Measurements from ENCODE around the gene TXNDC16. TPM values are rescaled to one million over a fixed set of nuclear protein-coding genes. Genes with fewer than 3 reads are reported as not detected.

The TXNDC16 gene
- total and polyA plus RNA-seq, 9 of the 15 experiments (the other 6 are each of a cell fraction or from before 2014, with no cell fraction given) = 1.8 to 6.2 (median 4.9) TPM

DNA sequence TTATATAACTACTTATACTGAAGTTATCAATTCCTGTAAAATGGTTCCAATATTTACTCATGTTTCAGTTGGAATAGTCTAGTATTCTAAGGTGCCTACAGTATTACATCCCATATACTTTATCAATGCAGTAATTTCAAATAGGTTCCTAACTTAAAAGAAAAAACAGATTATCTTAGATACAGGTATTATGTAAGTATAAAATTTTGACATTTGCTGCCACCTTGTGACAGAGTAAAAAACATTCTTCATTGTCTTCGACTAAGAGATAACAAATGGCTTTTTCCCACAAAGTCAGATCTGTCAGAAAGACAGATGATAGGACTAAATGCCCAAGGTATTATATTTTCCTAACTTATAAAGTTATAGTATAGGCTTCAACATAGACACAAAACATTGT, 78.7 kb downstream of the TXNDC16 start:
- in situ Hi-C loops (cut with MboI) = no loop called here
- DNase-seq (ENCODE audit: extremely low read depth in 1 of 4, low spot score in 3 of 4) (peak in 1 of 4 experiments; percentile 6), ATAC-seq (no peak), FAIRE-seq (no peak)
- 0 out of 2 replicates have a peak, but pooled peaks cover 1% of the 10 kb centered on the region for H3K9me3 ChIP-seq (replicated peaks; ENCODE audit: control insufficient read depth, insufficient read depth, low read depth, low read length)
- H3K4me3 ChIP-seq = no peak overlapping the region
- H3K4me1 ChIP-seq (replicated peaks in 1 of 2; ENCODE audit: control insufficient read depth in 2 of 2, insufficient read depth in 2 of 2, low read length in 2 of 2) = no peaks in the 10 kb centered on the region
- no peaks in the 10 kb centered on the region for H3K9me1 ChIP-seq (ENCODE audit: control insufficient read depth, insufficient read depth, low read length)
- H2AFZ ChIP-seq (ENCODE audit: low read depth, low read length) = no peak overlapping the region
- H3K27me3 ChIP-seq (ENCODE audit: control insufficient read depth in 2 of 2, insufficient read depth in 2 of 2, low read length in 2 of 2) = no peaks in the 10 kb centered on the region
- no peaks in the 10 kb centered on the region for H3K79me2 ChIP-seq (ENCODE audit: control insufficient read depth, insufficient read depth, low read length)
- no peak overlapping the region for H3K27ac ChIP-seq (ENCODE audit: extremely low read depth, low read depth, low read length)
- CTCF ChIA-PET (ENCODE audit: low intra/inter-chr PET ratio) = interaction anchor here (0.7 to 1.2 kb wide), 2 partner anchors 174 to 477 kb away, joined by 3 to 4 read pairs; no protein-coding TSS in a partner anchor
- intact Hi-C loops (cut with micrococcal nuclease) = no loop called here
- 0 out of 3 replicates have a peak, but pooled peaks cover 3% of the 10 kb centered on the region for H3K36me3 ChIP-seq (ENCODE audit: control insufficient read depth, insufficient read depth, low read length)
- H3K9ac ChIP-seq (ENCODE audit: insufficient read depth in 1 of 2, low read depth in 2 of 2, low read length in 2 of 2) = no peak overlapping the region
- 21% methylated on average over 1 of the region's 1 CpG for WGBS (ENCODE audit: insufficient coverage, low coverage, missing lambda C conversion rate)
- POLR2A ChIA-PET = no interaction called here
- no peak overlapping the region for H3K4me2 ChIP-seq (ENCODE audit: insufficient read depth, low read length)
- no peaks in the 10 kb centered on the region for H4K20me1 ChIP-seq (replicated peaks; ENCODE audit: control insufficient read depth, insufficient read depth, low read length)
- no TSS peak for BruUV-seq (replicated peaks)
- TF ChIP-seq RAD21 (CRISPR knock-in tag; conservative IDR thresholded peaks at IDR 0.05 in 1 of 2, IDR thresholded peaks at IDR 0.05 in 1 of 2) (peak in 1 of 2 experiments; percentile 19; a peak in 1 of 4 replicates), RERE (CRISPR knock-in tag; IDR thresholded peaks at IDR 0.05; ENCODE audit: borderline replicate concordance) (no peak), POLR2G (IDR thresholded peaks at IDR 0.05; ENCODE audit: low read depth, low read length) (no peak), GTF2F1 (IDR thresholded peaks at IDR 0.05; ENCODE audit: low read depth, low read length) (no peak), CTCF (IDR thresholded peaks at IDR 0.05 in 2 of 3, conservative IDR thresholded peaks at IDR 0.05 in 1 of 3; ENCODE audit: insufficient read depth in 2 of 3, low read depth in 1 of 3, low read length in 3 of 3) (peak in 1 of 3 experiments; percentile 28; a peak in 1 of 6 replicates), TARDBP (IDR thresholded peaks at IDR 0.05) (no peak), ZNF3 (CRISPR knock-in tag; IDR thresholded peaks at IDR 0.05) (no peak), GTF2B (IDR thresholded peaks at IDR 0.05; ENCODE audit: extremely low read depth, insufficient read length) (no peak), NONO (IDR thresholded peaks at IDR 0.05; ENCODE audit: low read depth in 2 of 2, low read length in 1 of 2) (no peak), ZNF75A (CRISPR knock-in tag; IDR thresholded peaks at IDR 0.05) (no peak)
- TF ChIP-seq, protein P1, sequence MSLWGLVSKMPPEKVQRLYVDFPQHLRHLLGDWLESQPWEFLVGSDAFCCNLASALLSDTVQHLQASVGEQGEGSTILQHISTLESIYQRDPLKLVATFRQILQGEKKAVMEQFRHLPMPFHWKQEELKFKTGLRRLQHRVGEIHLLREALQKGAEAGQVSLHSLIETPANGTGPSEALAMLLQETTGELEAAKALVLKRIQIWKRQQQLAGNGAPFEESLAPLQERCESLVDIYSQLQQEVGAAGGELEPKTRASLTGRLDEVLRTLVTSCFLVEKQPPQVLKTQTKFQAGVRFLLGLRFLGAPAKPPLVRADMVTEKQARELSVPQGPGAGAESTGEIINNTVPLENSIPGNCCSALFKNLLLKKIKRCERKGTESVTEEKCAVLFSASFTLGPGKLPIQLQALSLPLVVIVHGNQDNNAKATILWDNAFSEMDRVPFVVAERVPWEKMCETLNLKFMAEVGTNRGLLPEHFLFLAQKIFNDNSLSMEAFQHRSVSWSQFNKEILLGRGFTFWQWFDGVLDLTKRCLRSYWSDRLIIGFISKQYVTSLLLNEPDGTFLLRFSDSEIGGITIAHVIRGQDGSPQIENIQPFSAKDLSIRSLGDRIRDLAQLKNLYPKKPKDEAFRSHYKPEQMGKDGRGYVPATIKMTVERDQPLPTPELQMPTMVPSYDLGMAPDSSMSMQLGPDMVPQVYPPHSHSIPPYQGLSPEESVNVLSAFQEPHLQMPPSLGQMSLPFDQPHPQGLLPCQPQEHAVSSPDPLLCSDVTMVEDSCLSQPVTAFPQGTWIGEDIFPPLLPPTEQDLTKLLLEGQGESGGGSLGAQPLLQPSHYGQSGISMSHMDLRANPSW (CRISPR knock-in tag; IDR thresholded peaks at IDR 0.05) = no peak

Measured in K562 (cell line).